GM19240 (cell line): ENCODE data around the gene SYT12.

Experiments
- DNase-seq: peaks from one replicate; pipeline ENCODE4 v3.0.0; 2011; ENCODE audit warnings: low spot score; ENCODE audit not compliant: insufficient read length

Gene SYT12

DNA sequence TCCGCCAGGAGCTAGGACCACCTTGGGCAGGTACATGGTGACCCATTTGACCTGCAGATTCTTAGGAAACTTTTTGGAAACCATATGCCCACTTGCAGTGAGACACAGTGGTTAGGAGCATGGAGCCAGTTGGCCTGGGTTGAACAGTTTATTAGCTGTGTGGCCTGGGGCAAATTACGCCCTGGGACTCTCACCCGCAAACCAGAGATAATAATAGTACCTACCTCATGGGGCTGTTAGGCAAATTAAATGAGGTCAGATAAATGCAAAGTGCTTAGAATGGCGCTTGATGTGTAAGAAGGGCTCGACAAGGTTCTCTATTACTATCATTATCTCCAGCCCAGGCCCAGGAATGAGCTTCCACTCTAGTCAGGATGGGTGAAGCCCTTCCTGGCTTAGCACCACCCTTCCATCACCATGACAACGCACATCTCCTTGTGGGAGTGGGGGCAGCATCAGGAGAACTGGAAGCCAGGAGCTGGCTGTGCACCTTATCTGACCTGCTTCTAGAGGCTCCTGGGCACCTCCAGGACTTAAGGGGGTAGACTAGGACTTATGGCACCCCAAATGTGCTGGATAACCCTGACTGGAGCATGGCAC lies 5.1 kb downstream of the SYT12 start:
- peak; percentile 52 for DNase-seq

DNA sequence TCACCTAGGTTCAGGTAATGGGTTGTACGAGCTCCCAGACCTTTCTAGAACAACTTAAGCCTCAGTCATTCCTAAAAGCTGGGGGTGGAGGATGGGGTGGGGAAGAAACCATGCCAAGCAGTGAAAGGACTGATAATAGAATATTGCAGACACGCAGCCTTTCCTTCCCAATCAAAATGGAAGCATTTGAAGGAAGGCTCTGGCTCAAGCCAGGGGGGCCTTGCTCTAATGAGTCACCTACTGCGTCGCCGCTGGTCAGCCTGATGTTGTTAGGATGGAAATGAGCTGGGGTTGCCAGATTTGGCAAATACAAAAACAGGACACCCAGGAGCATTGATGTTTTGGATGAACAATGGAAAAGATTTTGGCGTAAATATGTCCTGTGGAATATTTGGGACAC lies 6.2 kb downstream of the SYT12 start:
- no peak for DNase-seq

- DNase-seq, result no peak
Measured at GRCh38 chr11:67030976-67031375, 8.0 kb downstream of the SYT12 start.

- no peak for DNase-seq
Measured at GRCh38 chr11:67031791-67032561, 9.0 kb downstream of the SYT12 start.

DNA sequence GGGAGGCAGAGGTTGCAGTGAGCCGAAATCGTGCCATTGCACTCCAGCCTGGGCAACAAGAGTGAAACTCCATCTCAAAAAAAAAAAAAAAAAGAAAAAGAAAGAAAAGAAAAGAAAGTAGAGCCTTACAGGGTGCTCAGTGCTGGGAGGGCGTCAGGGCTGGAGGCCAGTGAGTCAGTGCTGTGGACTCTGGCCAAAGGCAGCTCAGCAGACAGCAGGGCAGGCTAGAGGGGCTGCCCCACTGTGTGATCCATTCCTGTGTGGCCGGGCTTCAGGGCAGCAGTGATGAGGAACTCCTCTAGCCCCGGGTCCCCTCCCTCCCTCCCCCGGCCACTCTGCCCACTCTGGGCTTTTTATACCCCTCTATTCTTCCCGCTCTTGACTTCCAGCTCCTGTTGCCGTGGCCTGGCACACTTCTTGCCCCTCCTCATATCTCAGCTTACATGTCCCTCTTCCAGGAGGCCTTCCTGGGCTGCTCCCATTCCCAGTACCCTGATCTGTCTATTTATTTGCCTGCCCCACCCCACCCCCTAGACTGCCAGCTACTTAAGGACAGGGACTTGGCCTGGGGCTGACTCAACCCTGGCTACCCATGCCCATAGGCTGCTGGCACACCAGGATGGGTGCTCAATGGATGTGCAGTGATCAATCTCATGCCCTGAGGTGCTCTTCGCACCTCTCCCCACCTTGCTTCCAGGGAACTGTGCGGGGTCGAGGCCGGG lies 10.1 kb downstream of the SYT12 start:
- DNase-seq, result no peak

DNA sequence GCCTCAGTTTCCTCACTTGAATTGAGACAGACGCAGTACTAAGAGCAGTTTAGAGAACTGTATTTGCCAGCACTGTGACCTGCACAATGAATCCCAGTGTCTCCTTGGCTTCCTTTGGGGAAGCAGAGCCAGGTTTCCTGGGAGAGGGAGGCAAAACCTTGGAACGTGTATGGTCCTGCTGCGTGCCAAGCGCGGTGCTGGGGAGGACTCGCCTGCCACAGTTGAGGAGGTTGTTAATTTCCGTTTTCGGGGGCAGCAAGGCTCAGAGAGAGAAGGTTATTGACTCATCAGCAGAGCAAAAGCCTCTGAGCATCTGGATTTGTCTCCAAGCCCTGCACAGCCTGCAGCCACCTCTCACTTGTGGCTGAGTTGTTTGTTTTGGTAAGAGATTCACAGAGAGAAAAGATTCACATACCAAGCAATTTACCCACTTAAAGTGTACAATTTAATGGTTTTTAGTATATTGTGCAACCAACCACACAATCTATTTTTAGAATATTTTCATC lies 10.8 kb downstream of the SYT12 start:
- no peak for DNase-seq

DNA sequence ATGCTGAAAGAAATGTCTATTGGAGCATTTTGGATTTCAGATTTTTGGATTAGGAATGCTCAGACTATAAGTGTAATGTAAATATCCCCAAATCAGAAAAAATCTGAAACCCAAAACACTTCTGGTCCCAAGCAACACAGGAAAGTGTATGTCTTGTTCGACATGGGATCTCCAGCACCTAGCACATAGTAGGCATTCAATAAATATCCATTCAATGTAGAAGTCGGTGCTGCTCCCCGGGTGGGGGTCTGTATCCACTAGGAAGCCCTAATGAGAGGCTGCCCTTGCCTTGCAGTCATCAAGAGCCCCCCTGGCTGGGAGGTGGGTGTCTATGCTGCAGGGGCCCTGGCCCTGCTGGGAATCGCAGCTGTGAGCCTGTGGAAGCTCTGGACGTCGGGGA lies 11.4 kb downstream of the SYT12 start:
- DNase-seq, result no peak

- no peak for DNase-seq
Measured at GRCh38 chr11:67040147-67040546, 17.2 kb downstream of the SYT12 start.

GRCh38 chr11:67041602-67042001 lies 18.7 kb downstream of the SYT12 start:
- DNase-seq, result no peak

GRCh38 chr11:67043572-67044349 lies 20.8 kb downstream of the SYT12 start:
- DNase-seq, result no peak

DNA sequence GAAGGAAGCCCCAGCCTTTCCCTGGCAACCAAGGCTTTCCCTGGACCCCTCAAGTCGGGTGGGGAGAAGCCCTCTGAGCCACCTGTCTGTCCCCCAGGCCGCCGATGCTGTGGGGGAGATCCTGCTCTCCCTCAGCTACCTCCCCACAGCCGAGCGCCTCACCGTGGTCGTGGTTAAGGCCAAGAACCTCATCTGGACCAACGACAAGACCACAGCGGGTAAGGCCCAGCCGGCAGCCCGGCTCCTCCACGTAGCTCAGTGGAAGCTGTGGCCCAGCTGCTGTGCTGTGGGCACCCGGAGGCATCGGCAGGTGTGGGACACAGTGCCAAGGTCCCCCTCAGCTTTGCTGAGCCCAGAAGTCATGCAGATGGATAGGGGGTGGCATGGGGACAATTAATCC lies 21.6 kb downstream of the SYT12 start:
- no peak for DNase-seq

DNA sequence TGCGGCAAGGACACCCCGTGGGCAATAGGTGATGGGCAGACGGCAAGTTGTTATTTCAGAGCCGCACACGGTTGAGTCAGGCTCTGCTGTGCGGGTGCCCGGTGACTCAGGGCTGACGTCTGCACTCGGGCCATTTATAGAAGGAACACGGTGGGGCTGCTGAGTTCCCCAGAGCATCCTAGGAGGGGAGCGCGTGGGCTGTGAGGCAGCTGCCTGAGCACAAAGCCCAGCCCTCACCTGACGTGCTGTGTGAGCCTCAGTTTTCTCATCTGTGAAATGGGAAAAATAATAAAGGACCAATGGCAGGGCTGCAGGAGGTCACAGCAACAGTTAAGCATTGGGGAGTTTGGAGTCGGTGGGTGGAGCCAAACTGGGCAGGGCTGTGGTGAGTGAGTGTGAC lies 22.4 kb downstream of the SYT12 start:
- DNase-seq, result no peak

DNA sequence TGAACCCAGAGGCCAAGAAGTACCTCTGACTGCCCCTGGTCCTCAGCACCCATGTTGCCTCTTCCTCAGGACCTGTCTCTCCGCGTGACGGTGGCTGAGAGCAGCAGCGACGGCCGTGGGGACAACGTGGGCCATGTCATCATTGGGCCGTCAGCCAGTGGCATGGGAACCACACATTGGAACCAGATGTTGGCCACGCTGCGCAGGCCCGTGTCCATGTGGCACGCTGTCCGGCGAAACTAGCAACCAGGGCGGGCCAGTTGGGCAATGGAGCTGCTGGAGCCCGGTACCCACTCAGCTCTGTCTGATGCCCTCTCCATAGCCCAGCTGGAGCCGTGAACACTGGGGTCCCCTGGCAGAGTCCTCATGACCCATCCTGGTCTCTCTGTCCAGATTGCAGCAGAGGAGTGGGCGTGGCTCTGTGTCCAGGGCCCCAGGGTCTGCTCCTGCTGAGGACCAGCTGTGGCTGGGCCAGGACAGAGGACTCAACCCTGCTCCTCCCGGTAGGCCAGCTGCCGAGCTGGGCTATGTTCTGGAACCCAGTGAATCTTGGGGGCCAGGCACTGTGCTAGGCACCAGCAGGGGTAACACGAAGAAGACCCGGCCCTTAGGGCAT lies 25.7 kb downstream of the SYT12 start:
- no peak for DNase-seq

DNA sequence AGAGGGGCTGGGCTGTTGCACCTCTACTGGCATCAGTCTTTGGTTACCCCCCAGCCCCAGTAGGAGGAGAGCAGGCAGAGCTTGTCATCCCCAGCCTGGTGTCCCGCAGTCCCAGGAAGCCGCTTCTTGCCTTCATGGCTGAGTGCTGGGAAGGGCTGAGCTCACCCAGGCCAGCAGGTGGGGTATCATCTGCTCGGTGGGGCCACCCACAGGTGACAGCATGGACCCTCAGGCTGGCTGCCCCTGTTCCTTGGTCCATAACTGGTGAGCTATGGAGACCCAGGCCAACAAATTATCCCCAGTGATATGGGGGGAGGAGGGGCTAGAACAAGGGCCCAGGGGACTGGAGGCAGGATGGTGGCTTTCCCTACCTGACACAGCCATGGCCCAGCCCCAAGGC lies 27.2 kb downstream of the SYT12 start:
- no peak for DNase-seq

DNA sequence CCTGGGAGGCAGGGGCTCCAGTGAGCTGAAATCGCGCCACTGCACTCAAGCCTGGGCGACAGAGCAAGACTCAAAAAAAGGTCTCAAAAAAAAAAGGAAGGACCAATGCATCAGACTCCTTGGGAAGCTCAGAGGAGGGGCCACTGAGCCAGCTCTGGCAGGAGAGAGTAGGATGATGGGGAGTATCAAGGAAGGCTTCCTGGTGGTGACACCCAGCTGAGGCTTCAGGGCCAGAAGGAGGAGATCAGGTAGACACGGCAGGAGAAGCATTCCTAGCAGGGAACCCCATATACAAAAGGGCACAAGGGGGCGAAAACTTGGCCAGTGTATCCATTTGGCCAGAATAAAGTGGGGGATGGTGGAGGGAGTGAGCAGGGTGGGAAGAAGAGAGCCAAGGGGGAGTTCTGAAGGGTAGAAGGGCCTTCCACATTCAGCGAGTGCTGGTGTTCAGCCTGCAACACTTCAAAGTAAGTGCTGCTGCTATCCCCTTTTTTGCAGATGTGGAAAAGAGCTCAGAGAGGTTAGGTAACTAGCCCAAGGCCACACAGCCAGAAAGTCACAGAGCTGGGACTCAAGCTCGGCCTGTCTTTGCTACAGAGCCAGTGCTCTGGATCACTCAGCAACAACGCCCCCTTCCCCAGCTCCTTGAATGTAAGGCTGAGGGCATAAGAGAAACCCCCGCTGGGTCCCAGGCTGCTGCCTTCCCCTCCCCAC lies 28.4 kb downstream of the SYT12 start:
- DNase-seq, result no peak

- no peak for DNase-seq
Measured at GRCh38 chr11:67051945-67052488, 29.1 kb downstream of the SYT12 start.

- no peak for DNase-seq
Measured at GRCh38 chr11:67052891-67053290, 30.0 kb downstream of the SYT12 start.

- peak; percentile 77 for DNase-seq
Measured at GRCh38 chr11:67053896-67054329, 31.0 kb downstream of the SYT12 start.

DNA sequence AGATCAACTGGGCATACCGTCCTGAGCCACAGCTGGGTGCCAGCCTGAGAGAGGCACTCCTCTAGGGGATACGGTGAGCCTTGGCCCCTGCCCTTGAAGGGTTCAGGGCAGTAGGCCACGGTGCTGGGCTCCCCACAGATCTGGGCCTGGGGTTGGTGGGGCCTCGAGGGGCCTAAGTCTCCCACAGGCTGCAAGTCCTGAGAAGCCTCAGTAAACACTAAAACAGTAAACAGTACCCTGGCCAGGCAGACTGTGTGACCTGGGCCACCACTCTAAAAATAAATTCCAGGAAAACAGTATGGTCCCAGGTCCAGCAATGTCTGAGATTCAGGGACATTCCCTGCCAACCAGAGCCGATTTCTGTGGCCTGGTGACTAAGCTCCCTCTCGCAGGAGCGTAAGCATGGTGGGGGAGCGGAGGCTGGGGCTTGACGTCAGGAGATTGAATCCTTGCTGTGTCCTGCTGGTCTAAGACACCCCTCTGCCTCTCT lies 31.5 kb downstream of the SYT12 start:
- no peak for DNase-seq
